ENCODE results near the gene AFTPH. TPM values are rescaled to one million over a fixed set of nuclear protein-coding genes. Genes with fewer than 3 reads are reported as not detected.

The AFTPH gene
- total RNA-seq, 6 experiments from 2014 or later, result 14.9 to 24.4 (median 19.8) TPM

DNA sequence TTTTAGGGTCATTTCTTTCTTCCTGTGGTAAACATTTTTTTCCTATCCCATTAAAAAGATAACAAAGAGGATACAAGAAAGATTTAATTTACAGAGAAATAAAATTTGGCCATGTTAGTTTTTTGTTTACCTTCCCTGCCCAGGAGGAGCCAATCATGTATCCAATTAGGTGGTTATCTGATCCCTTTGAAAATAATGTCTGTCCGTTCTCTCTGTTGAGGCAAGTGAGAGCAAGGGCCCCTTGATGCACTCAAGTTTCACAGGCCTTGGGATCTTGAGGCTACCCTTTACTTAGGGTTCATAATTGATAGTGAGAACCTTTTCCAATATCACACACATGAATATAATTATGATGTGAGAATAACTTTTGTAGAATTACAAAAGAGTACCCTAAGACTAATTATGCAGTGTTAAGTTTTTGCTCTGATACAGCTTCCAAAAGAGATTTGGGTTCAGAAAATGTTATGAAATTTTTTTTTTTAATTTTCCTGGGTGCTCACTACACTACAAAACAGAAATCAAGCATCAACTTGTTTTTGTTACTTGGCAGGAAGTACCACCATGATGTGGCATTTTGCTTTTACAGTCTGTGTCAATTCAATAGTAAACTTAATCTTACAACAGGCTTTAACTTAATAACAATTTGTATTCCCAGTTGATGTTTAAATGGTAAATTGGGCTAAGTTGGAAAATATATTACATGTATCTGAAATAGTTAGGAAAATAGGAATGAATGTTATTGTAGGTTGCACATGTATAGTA, 42.0 kb downstream of the AFTPH start:
- TF ChIP-seq, protein P1, sequence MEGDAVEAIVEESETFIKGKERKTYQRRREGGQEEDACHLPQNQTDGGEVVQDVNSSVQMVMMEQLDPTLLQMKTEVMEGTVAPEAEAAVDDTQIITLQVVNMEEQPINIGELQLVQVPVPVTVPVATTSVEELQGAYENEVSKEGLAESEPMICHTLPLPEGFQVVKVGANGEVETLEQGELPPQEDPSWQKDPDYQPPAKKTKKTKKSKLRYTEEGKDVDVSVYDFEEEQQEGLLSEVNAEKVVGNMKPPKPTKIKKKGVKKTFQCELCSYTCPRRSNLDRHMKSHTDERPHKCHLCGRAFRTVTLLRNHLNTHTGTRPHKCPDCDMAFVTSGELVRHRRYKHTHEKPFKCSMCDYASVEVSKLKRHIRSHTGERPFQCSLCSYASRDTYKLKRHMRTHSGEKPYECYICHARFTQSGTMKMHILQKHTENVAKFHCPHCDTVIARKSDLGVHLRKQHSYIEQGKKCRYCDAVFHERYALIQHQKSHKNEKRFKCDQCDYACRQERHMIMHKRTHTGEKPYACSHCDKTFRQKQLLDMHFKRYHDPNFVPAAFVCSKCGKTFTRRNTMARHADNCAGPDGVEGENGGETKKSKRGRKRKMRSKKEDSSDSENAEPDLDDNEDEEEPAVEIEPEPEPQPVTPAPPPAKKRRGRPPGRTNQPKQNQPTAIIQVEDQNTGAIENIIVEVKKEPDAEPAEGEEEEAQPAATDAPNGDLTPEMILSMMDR (IDR thresholded peaks at IDR 0.05), result no peak
- no peak for TF ChIP-seq POLR2A (IDR thresholded peaks at IDR 0.05)
- intact Hi-C loops (cut with DNase I), result no loop called here
- 91% methylated on average over 1 of the region's 1 CpG for WGBS (ENCODE audit: insufficient coverage, low coverage, low lambda C conversion rate, missing lambda C conversion rate)
- Histone ChIP-seq H3K27ac (no peak overlapping the region), H3K4me1 (peaks cover 0 to 8% (median 2%) of the 10 kb centered on the region in 4 donors), H3K36me3 (no peaks in the 10 kb centered on the region), H3K27me3 (no peaks in the 10 kb centered on the region), H3K9me3 (no peaks in the 10 kb centered on the region), H3K4me3 (no peak overlapping the region)
- no peak for ATAC-seq
- no peak for DNase-seq

DNA sequence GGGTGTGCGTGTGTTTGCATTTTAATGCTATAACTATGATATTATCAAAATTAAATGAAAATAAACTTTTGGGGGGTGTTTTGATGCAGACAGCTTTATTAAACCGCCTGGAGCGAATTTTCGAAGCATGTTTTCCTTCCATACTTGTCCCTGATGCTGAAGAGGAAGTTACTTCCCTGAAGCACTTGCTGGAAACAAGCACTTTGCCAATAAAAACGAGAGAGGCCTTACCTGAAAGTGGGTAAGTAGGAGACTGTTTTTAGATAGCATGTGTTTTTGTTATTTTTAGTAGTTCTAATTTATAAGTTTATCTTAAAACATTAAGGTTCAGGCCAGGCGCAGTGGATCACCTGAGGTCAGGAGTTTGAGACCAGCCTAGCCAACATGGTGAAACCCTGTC, 43.3 kb downstream of the AFTPH start:
- intact Hi-C loops (cut with DNase I), result no loop called here
- ATAC-seq (no peak), DNase-seq (no peak)
- Histone ChIP-seq H3K36me3 (peaks cover 0 to 5% (median 2%) of the 10 kb centered on the region in 4 donors), H3K4me1 (peaks cover 0 to 8% (median 2%) of the 10 kb centered on the region in 4 donors), H3K27me3 (no peaks in the 10 kb centered on the region), H3K9me3 (no peaks in the 10 kb centered on the region), H3K27ac (no peak overlapping the region), H3K4me3 (no peak overlapping the region)
- no peak for TF ChIP-seq POLR2A (IDR thresholded peaks at IDR 0.05)
- TF ChIP-seq, protein P1 (IDR thresholded peaks at IDR 0.05), result no peak
- WGBS (ENCODE audit: insufficient coverage, low coverage, low lambda C conversion rate, missing lambda C conversion rate), result 84% methylated on average over 6 of the region's 6 CpGs

DNA sequence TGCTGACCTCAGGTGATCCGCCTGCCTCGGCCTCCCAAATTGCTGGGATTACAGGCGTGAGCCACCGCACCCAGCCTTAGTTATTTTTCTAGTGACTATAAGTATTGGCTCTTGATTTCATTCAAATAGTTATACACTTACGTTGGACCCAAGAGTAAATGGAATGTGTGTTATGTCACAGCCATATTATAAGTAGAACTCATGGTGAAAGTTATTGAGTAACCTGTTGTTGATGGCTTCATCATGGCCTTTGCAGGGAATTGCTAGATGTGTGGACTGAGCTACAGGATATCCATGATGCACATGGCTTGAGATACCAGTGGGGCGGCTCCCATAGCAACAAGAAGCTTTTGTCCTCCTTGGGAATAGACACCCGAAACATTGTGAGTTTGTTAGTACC, 44.7 kb downstream of the AFTPH start:
- WGBS (ENCODE audit: insufficient coverage, low coverage, low lambda C conversion rate, missing lambda C conversion rate), result 94% methylated on average over 5 of the region's 7 CpGs
- TF ChIP-seq, protein P1 (IDR thresholded peaks at IDR 0.05), result no peak
- TF ChIP-seq POLR2A (IDR thresholded peaks at IDR 0.05), result no peak
- Histone ChIP-seq H3K27me3 (no peaks in the 10 kb centered on the region), H3K4me3 (no peak overlapping the region), H3K36me3 (peaks cover 0 to 8% (median 4%) of the 10 kb centered on the region in 4 donors), H3K27ac (no peak overlapping the region), H3K4me1 (peaks cover 0 to 8% (median 0%) of the 10 kb centered on the region in 4 donors), H3K9me3 (no peaks in the 10 kb centered on the region)
- ATAC-seq (no peak), DNase-seq (no peak)
- intact Hi-C loops (cut with DNase I), result no loop called here

DNA sequence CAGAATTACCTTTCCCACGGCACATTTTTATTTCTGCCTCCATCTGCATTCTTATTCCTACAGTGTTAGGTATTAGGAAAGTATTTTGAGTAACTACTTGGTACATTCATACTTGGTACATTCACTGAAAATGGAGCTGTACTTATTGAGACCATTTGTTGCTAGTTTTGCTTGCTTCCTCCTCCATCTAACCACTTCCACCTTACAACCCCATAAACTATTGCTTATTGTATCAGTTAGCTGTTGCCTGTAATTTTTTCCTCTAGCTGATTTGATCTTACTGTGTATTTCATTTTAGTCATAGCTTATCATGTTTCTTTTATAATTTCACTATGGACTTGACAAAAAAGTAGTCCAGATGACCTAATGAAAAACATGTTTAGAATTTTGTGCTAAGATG, 50.7 kb downstream of the AFTPH start:
- TF ChIP-seq, protein P1 (IDR thresholded peaks at IDR 0.05), result no peak
- TF ChIP-seq POLR2A (IDR thresholded peaks at IDR 0.05), result no peak
- Histone ChIP-seq H3K4me1 (peaks cover 0 to 8% (median 0%) of the 10 kb centered on the region in 4 donors), H3K36me3 (peaks cover 0 to 25% (median 7%) of the 10 kb centered on the region in 4 donors), H3K4me3 (no peak overlapping the region), H3K9me3 (no peaks in the 10 kb centered on the region), H3K27me3 (no peaks in the 10 kb centered on the region), H3K27ac (no peak overlapping the region)
- ATAC-seq, result no peak
- 78% methylated on average over 1 of the region's 1 CpG for WGBS (ENCODE audit: insufficient coverage, low coverage, low lambda C conversion rate, missing lambda C conversion rate)
- no peak for DNase-seq
- intact Hi-C loops (cut with DNase I), result no loop called here

Data from right lobe of liver (tissue), 6 donors.